Fibroblast of the aortic adventitia (primary cell): ENCODE results near the gene MEPE. TPM values are rescaled to one million over a fixed set of nuclear protein-coding genes. Genes with fewer than 3 reads are reported as not detected.

Experiments used
- DNase-seq: peaks from one replicate; pipeline ENCODE4 v3.0.0-alpha.2; 2010; ENCODE audit warnings: low read depth
- H3K4me3 ChIP-seq: 2 replicates; pipeline ENCODE4 v1.5.1; 2011; ENCODE audit warnings: low read depth, mild to moderate bottlenecking, control low read depth, low read length, moderate library complexity
- CTCF ChIP-seq: IDR thresholded peaks from 2 replicates; pipeline ENCODE4 v1.5.1; 2011; ENCODE audit warnings: mild to moderate bottlenecking, low read length, control low read depth, inconsistent platforms; ENCODE audit not compliant: insufficient read depth
- total RNA-seq: library from RNA; depleted of rRNA; stranded (reverse); fragments of >200 nt; gene quantifications from 2 replicates; pipeline ENCODE4 v1.2.3, GENCODE V29; 2012; ENCODE audit warnings: low replicate concordance

MEPE gene
- total RNA-seq, 1 donor = not detected

DNA sequence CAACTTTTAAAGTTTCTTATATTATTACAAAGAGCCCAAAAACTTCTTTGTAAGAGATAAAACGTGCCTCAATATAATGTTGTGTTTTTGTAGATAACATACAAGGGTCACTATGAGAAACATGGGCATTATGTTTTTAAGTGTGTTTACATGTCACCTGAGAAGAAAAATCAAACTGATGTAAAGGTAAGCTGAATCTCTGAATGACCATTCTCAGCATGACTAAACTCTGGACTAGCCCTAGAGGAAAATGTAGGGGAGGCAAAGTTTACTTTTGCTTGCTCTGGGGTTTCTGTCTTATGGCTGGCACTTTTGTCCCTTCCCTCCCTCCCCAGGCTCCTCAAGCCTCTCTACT, 6.8 kb downstream of the MEPE start:
- TF ChIP-seq CTCF = no peak
- no peak for DNase-seq
- no peak overlapping the region for H3K4me3 ChIP-seq

DNA sequence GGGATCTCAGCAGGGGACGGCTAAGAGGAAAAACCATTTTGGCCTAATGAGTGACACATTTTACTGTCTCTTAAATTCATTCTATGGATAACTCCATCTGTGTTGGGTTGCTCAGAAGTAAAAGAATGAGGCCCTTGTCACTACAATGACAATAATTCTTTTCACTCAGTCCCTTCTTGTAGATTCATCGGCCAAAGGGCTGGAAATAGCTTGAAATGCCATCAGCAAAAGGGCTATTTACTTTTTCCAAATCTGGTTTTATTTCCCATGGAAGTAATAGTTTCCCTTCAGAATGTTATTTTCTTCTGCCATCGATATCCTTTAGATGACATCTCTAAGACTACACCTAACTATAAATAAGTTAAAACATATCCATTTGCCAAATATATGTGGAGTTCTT, 7.4 kb downstream of the MEPE start:
- H3K4me3 ChIP-seq = no peak overlapping the region
- TF ChIP-seq CTCF = no peak
- no peak for DNase-seq

DNA sequence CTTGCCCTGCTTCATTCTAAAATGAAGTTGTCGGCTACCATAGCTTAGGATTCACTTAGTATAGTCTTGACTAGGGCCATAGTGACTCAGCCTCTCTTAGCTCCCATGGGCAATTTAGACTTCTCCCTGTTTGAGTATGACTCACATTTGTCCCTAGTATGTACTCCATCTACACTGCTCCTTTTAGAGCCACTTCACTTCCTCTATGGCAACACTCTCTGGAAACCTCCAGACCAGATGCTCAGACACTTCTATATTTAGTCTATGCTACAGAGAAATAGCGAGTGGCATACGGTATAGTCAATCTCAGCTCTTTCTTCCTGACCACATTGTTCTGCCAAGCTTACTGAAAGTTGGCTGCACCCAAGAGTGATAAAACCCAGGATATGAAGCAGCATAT, 11.2 kb downstream of the MEPE start:
- H3K4me3 ChIP-seq = peak overlapping the region; percentile 7
- DNase-seq = peak; percentile 83
- TF ChIP-seq CTCF = no peak

GRCh38 chr4:87844452-87844851, 11.7 kb downstream of the MEPE start:
- no peak overlapping the region for H3K4me3 ChIP-seq
- no peak for TF ChIP-seq CTCF
- DNase-seq = peak; percentile 38

DNA sequence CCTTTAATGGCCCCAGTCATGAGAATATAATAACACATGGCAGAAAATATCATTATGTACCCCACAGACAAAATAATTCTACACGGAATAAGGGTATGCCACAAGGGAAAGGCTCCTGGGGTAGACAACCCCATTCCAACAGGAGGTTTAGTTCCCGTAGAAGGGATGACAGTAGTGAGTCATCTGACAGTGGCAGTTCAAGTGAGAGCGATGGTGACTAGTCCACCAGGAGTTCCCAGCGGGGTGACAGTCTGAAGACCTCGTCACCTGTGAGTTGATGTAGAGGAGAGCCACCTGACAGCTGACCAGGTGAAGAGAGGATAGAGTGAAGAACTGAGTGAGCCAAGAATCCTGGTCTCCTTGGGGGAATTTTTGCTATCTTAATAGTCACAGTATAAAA, 13.5 kb downstream of the MEPE start:
- no peak for DNase-seq
- TF ChIP-seq CTCF = no peak
- no peak overlapping the region for H3K4me3 ChIP-seq

DNA sequence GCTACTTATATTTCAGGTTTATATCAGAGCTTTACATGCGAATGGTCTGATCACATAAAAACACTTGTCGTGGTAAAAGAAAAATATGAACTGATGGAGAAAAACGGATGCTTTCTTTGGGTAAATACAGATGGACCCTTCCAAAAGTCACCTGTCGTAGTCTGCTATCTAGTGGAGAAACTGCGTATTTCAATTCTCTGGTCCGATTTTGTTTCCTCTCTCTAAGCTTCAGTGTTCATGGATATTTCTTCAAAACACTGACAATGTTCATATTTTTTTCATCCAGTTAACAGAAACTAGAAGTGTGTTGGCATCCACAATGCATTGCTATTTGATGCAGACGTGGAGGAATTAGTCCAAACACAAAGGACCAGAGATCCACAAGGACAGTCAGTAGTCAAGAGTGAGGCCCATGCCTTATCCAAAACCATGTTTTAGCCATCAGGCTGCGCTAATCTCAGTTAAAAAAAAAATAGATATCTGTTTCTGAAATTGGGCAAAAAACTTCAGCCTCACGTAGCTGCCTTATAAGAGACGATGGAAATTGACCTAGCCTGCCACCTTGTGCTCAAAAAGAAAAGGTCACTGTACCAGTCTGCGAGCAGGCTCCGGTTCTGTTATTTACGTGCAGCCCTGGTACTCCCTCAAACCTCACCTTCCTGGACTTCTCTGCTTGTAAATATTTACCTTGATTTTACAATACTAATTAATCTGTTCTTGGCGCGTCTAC, 16.0 kb downstream of the MEPE start:
- peak; percentile 71 for TF ChIP-seq CTCF
- peak overlapping the region; percentile 38 for H3K4me3 ChIP-seq
- peak; percentile 83 for DNase-seq

DNA sequence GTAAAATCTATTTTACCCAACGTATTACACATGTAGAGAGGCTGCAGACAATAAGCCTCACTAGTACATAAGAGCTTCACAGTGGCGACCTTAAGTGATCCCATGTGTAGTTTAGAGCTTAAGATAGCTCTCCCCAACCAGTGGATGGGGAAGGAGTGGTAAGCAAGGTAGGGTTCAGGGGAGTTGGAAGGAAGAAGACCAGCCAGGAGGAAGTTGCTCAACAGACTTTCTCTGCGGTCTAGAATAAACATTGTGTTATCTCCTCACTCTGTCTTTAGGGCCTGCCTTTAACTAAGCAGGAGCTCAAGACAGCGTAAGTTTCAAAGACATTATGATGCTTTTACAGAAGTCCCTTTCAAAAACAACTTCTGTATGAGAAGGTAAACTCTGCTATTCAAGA, 16.8 kb downstream of the MEPE start:
- no peak overlapping the region for H3K4me3 ChIP-seq
- no peak for DNase-seq
- no peak for TF ChIP-seq CTCF
